Measurements from ENCODE around the gene ACOT13.

DNA sequence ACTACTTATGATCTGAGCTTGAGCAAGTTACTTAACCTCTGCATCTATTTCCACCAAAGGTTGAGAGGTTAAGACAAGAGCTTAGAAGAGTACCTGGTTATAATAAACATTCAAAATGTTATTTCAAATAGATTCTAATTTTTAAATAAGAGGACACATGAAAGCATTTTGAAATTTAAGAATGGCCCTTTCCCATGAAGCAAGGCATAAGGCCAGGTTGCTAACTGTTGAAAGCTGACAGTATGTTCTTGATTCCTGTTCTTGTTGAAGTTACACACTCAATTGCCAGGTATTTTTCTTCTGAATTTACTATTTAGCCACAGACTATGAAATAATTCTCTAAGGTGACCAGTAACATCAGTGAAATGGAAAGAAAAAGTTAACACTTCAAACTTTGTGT is 37.6 kb downstream of the ACOT13 start:
- no peak for TF ChIP-seq ZNF366 (tag by site-specific recombination; conservative IDR thresholded peaks at IDR 0.05)
- TF ChIP-seq ZBTB8A (tag by site-specific recombination; IDR thresholded peaks at IDR 0.05): no peak
- TF ChIP-seq ZNF292 (tag by site-specific recombination; IDR thresholded peaks at IDR 0.05; ENCODE audit: borderline replicate concordance, low read depth): no peak
- no peak for TF ChIP-seq SP7 (tag by site-specific recombination; IDR thresholded peaks at IDR 0.05)
- no peak for TF ChIP-seq ZNF549 (tag by site-specific recombination; IDR thresholded peaks at IDR 0.05)
- TF ChIP-seq ZNF837 (tag by site-specific recombination; IDR thresholded peaks at IDR 0.05): no peak
- TF ChIP-seq, protein P1, sequence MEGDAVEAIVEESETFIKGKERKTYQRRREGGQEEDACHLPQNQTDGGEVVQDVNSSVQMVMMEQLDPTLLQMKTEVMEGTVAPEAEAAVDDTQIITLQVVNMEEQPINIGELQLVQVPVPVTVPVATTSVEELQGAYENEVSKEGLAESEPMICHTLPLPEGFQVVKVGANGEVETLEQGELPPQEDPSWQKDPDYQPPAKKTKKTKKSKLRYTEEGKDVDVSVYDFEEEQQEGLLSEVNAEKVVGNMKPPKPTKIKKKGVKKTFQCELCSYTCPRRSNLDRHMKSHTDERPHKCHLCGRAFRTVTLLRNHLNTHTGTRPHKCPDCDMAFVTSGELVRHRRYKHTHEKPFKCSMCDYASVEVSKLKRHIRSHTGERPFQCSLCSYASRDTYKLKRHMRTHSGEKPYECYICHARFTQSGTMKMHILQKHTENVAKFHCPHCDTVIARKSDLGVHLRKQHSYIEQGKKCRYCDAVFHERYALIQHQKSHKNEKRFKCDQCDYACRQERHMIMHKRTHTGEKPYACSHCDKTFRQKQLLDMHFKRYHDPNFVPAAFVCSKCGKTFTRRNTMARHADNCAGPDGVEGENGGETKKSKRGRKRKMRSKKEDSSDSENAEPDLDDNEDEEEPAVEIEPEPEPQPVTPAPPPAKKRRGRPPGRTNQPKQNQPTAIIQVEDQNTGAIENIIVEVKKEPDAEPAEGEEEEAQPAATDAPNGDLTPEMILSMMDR (tag by site-specific recombination; IDR thresholded peaks at IDR 0.05): no peak
- TF ChIP-seq ZBTB17 (tag by site-specific recombination; IDR thresholded peaks at IDR 0.05): no peak
- no peak for TF ChIP-seq YY1 (tag by site-specific recombination; IDR thresholded peaks at IDR 0.05)
- TF ChIP-seq, protein P2, sequence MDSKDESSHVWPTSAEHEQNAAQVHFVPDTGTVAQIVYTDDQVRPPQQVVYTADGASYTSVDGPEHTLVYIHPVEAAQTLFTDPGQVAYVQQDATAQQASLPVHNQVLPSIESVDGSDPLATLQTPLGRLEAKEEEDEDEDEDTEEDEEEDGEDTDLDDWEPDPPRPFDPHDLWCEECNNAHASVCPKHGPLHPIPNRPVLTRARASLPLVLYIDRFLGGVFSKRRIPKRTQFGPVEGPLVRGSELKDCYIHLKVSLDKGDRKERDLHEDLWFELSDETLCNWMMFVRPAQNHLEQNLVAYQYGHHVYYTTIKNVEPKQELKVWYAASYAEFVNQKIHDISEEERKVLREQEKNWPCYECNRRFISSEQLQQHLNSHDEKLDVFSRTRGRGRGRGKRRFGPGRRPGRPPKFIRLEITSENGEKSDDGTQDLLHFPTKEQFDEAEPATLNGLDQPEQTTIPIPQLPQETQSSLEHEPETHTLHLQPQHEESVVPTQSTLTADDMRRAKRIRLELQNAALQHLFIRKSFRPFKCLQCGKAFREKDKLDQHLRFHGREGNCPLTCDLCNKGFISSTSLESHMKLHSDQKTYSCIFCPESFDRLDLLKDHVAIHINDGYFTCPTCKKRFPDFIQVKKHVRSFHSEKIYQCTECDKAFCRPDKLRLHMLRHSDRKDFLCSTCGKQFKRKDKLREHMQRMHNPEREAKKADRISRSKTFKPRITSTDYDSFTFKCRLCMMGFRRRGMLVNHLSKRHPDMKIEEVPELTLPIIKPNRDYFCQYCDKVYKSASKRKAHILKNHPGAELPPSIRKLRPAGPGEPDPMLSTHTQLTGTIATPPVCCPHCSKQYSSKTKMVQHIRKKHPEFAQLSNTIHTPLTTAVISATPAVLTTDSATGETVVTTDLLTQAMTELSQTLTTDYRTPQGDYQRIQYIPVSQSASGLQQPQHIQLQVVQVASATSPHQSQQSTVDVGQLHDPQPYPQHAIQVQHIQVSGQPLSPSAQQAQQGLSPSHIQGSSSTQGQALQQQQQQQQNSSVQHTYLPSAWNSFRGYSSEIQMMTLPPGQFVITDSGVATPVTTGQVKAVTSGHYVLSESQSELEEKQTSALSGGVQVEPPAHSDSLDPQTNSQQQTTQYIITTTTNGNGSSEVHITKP (tag by site-specific recombination; IDR thresholded peaks at IDR 0.05): no peak
- no peak for TF ChIP-seq ZNF274 (IDR thresholded peaks at IDR 0.05; ENCODE audit: low read length)
- TF ChIP-seq ZNF274 (tag by site-specific recombination; IDR thresholded peaks at IDR 0.05; ENCODE audit: borderline replicate concordance): no peak
- TF ChIP-seq, protein P3, sequence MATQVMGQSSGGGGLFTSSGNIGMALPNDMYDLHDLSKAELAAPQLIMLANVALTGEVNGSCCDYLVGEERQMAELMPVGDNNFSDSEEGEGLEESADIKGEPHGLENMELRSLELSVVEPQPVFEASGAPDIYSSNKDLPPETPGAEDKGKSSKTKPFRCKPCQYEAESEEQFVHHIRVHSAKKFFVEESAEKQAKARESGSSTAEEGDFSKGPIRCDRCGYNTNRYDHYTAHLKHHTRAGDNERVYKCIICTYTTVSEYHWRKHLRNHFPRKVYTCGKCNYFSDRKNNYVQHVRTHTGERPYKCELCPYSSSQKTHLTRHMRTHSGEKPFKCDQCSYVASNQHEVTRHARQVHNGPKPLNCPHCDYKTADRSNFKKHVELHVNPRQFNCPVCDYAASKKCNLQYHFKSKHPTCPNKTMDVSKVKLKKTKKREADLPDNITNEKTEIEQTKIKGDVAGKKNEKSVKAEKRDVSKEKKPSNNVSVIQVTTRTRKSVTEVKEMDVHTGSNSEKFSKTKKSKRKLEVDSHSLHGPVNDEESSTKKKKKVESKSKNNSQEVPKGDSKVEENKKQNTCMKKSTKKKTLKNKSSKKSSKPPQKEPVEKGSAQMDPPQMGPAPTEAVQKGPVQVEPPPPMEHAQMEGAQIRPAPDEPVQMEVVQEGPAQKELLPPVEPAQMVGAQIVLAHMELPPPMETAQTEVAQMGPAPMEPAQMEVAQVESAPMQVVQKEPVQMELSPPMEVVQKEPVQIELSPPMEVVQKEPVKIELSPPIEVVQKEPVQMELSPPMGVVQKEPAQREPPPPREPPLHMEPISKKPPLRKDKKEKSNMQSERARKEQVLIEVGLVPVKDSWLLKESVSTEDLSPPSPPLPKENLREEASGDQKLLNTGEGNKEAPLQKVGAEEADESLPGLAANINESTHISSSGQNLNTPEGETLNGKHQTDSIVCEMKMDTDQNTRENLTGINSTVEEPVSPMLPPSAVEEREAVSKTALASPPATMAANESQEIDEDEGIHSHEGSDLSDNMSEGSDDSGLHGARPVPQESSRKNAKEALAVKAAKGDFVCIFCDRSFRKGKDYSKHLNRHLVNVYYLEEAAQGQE (tag by site-specific recombination; IDR thresholded peaks at IDR 0.05): no peak
- TF ChIP-seq ZBTB20 (tag by site-specific recombination; IDR thresholded peaks at IDR 0.05): no peak

All from HEK293 (cell line).